ENCODE results near the gene TCOF1.

The TCOF1 gene

GRCh38 chr5:150357326-150358260, at the start of gene TCOF1:
TSS of gene TCOF1 (plus strand) at chr5:150357697. CDS start at chr5:150357747, 50 bp downstream.
- DNase-seq (ENCODE audit: low spot score), result peak; percentile 92

GRCh38 chr5:150309101-150309885, 48.2 kb upstream of the TCOF1 start:
- DNase-seq (ENCODE audit: low spot score), result no peak

GRCh38 chr5:150309886-150310239, 47.6 kb upstream of the TCOF1 start:
- no peak for DNase-seq (ENCODE audit: low spot score)

- DNase-seq (ENCODE audit: low spot score), result no peak
Measured at GRCh38 chr5:150310246-150310645, 47.3 kb upstream of the TCOF1 start.

GRCh38 chr5:150311015-150311692, 46.3 kb upstream of the TCOF1 start:
- DNase-seq (ENCODE audit: low spot score), result no peak

- DNase-seq (ENCODE audit: low spot score), result no peak
Measured at GRCh38 chr5:150312518-150312917, 45.0 kb upstream of the TCOF1 start.

GRCh38 chr5:150313501-150313900, 44.0 kb upstream of the TCOF1 start:
- DNase-seq (ENCODE audit: low spot score), result no peak

- DNase-seq (ENCODE audit: low spot score), result no peak
Measured at GRCh38 chr5:150313921-150314716, 43.4 kb upstream of the TCOF1 start.

GRCh38 chr5:150315245-150315644, 42.3 kb upstream of the TCOF1 start:
- no peak for DNase-seq (ENCODE audit: low spot score)

- DNase-seq (ENCODE audit: low spot score), result no peak
Measured at GRCh38 chr5:150316320-150316719, 41.2 kb upstream of the TCOF1 start.

GRCh38 chr5:150317048-150318003, 40.2 kb upstream of the TCOF1 start:
- DNase-seq (ENCODE audit: low spot score), result peak; percentile 89

- no peak for DNase-seq (ENCODE audit: low spot score)
Measured at GRCh38 chr5:150318613-150319483, 38.6 kb upstream of the TCOF1 start.

GRCh38 chr5:150319484-150319790, 38.1 kb upstream of the TCOF1 start:
- no peak for DNase-seq (ENCODE audit: low spot score)

- no peak for DNase-seq (ENCODE audit: low spot score)
Measured at GRCh38 chr5:150320044-150320613, 37.4 kb upstream of the TCOF1 start.

GRCh38 chr5:150321211-150321610, 36.3 kb upstream of the TCOF1 start:
- no peak for DNase-seq (ENCODE audit: low spot score)

GRCh38 chr5:150321784-150322183, 35.7 kb upstream of the TCOF1 start:
- DNase-seq (ENCODE audit: low spot score), result no peak

GRCh38 chr5:150322202-150322601, 35.3 kb upstream of the TCOF1 start:
- no peak for DNase-seq (ENCODE audit: low spot score)

GRCh38 chr5:150323092-150323491, 34.4 kb upstream of the TCOF1 start:
- no peak for DNase-seq (ENCODE audit: low spot score)

- no peak for DNase-seq (ENCODE audit: low spot score)
Measured at GRCh38 chr5:150323819-150324218, 33.7 kb upstream of the TCOF1 start.

All from hepatic stellate cell (primary cell).